H1 (cell line): Measurements from ENCODE around the gene IL13RA1. TPM values are rescaled to one million over a fixed set of nuclear protein-coding genes. Genes with fewer than 3 reads are reported as not detected.

Source experiments
- CTCF ChIA-PET: fragments of 300-600 bp; sonication (Branson Sonifier 250); formaldehyde crosslinking; loops from one replicate; lab custom pipeline; 2021; ENCODE audit not compliant: partially characterized antibody; lab: Charles Lee
- POLR2A ChIA-PET: fragments of 300-600 bp; sonication (Branson Sonifier 250); formaldehyde crosslinking; loops from one replicate; lab custom pipeline; 2021; ENCODE audit warnings: inconsistent platforms; ENCODE audit not compliant: partially characterized antibody; lab: Charles Lee
- DNase-seq, 2 experiments: peaks; one replicate each; pipeline versions ENCODE4 v3.0.0 to v3.0.0-alpha.2; 2010 to 2022; ENCODE audit warnings: low spot score in 2 of 2, low read depth in 1 of 2, mixed read lengths in 1 of 2
- FAIRE-seq: peaks from 2 replicates; lab custom pipeline; 2011; peaks lifted over from hg19 to GRCh38; lab: Jason Lieb, UNC
- H2AFZ ChIP-seq: 2 replicates; pipeline ENCODE4 v1.8.1; 2012; ENCODE audit warnings: low read length, inconsistent platforms
- H2AK5ac ChIP-seq: 2 replicates; pipeline ENCODE4 v1.6.1; 2013; ENCODE audit warnings: low read depth, low read length
- H2BK120ac ChIP-seq: replicated peaks from 2 replicates; pipeline ENCODE3; 2013; ENCODE audit warnings: low read depth, low read length, inconsistent platforms
- H2BK12ac ChIP-seq: 2 replicates; pipeline ENCODE4 v1.6.1; 2013; ENCODE audit warnings: low read depth, low read length
- H2BK15ac ChIP-seq: 2 replicates; pipeline ENCODE4 v1.6.1; 2013; ENCODE audit warnings: low read length
- H2BK20ac ChIP-seq: 2 replicates; pipeline ENCODE4 v1.6.1; 2013; ENCODE audit warnings: low read length
- H2BK5ac ChIP-seq: 2 replicates; pipeline ENCODE4 v1.6.1; 2013; ENCODE audit warnings: low read depth, low read length
- H3K14ac ChIP-seq: 2 replicates; pipeline ENCODE4 v1.6.1; 2013; ENCODE audit warnings: inconsistent platforms; ENCODE audit not compliant: insufficient read length
- H3K18ac ChIP-seq: 2 replicates; pipeline ENCODE4 v1.6.1; 2013; ENCODE audit warnings: low read length; ENCODE audit errors: extremely low read depth
- H3K23ac ChIP-seq: 2 replicates; pipeline ENCODE4 v1.6.1; 2013; ENCODE audit warnings: inconsistent platforms; ENCODE audit not compliant: insufficient read length
- H3K23me2 ChIP-seq: 2 replicates; pipeline ENCODE4 v1.6.1; 2013; ENCODE audit warnings: low read depth, low read length
- H3K27ac ChIP-seq: 2 replicates; pipeline ENCODE4 v1.6.1; 2011; ENCODE audit warnings: low read depth, low read length, inconsistent platforms
- H3K27me3 ChIP-seq, 4 experiments: replicated peaks in 1 of 4; 1 replicate in 1 of 4; 2 replicates in 3 of 4; pipeline versions ENCODE4 v1.6.1 to v1.8.1; 2011 to 2013; ENCODE audit warnings: low read length in 3 of 4, mild to moderate bottlenecking in 3 of 4, inconsistent platforms in 2 of 4, mixed read lengths in 2 of 4, moderate library complexity in 1 of 4; ENCODE audit not compliant: control insufficient read depth in 3 of 4, insufficient read depth in 3 of 4; ENCODE audit errors: extremely low read depth in 1 of 4
- H3K36me3 ChIP-seq, 4 experiments: 2 replicates each; pipeline versions ENCODE4 v1.6.1 to v1.8.1; 2011 to 2013; ENCODE audit warnings: mild to moderate bottlenecking in 4 of 4, low read length in 3 of 4, moderate library complexity in 2 of 4, control low read depth in 1 of 4, inconsistent platforms in 1 of 4; ENCODE audit not compliant: insufficient read depth in 4 of 4, control insufficient read depth in 2 of 4
- H3K4ac ChIP-seq: replicated peaks from 2 replicates; pipeline ENCODE3; 2013; ENCODE audit warnings: low read length, low read depth, mixed read lengths, inconsistent platforms; ENCODE audit not compliant: insufficient read length
- H3K4me1 ChIP-seq, 4 experiments: replicated peaks in 1 of 4; 1 replicate in 1 of 4; 2 replicates in 3 of 4; pipeline versions ENCODE4 v1.6.1 to v1.8.1; 2011 to 2013; ENCODE audit warnings: low read length in 3 of 4, inconsistent platforms in 2 of 4, mixed read lengths in 1 of 4; ENCODE audit not compliant: insufficient read depth in 4 of 4, control insufficient read depth in 3 of 4
- H3K4me2 ChIP-seq, 2 experiments: 2 replicates each; pipeline versions ENCODE4 v1.6.1 to v1.8.1; 2011 to 2013; ENCODE audit warnings: low read depth in 2 of 2, low read length in 2 of 2, control low read depth in 1 of 2, inconsistent platforms in 1 of 2, mild to moderate bottlenecking in 1 of 2; ENCODE audit not compliant: insufficient read depth in 1 of 2
- H3K4me3 ChIP-seq, 4 experiments: fragments of 200-600, 300-600 bp in 1 of 4; sonication (generic), shearing (Covaris generic), sonication (Bioruptor Twin) in 1 of 4; 2 replicates each; pipeline versions ENCODE4 v1.5.1 to v1.8.1; 2011 to 2016; ENCODE audit warnings: low read length in 4 of 4, low read depth in 3 of 4, control low read depth in 2 of 4, inconsistent platforms in 2 of 4, mild to moderate bottlenecking in 2 of 4, mixed read lengths in 1 of 4, moderate library complexity in 1 of 4; ENCODE audit not compliant: insufficient read depth in 2 of 4; ENCODE audit errors: extremely low read depth in 1 of 4
- H3K56ac ChIP-seq: replicated peaks from 2 replicates; pipeline ENCODE3; 2013; ENCODE audit warnings: low read depth, mild to moderate bottlenecking, mixed read lengths, low read length, inconsistent platforms; ENCODE audit not compliant: insufficient read length
- H3K79me1 ChIP-seq: 2 replicates; pipeline ENCODE4 v1.6.1; 2013; ENCODE audit warnings: low read depth, low read length, control low read depth
- H3K79me2 ChIP-seq, 2 experiments: 2 replicates each; pipeline versions ENCODE4 v1.6.1 to v1.8.1; 2012 to 2013; ENCODE audit warnings: low read length in 2 of 2, mild to moderate bottlenecking in 2 of 2, inconsistent platforms in 1 of 2; ENCODE audit not compliant: insufficient read depth in 2 of 2, control insufficient read depth in 1 of 2
- H3K9ac ChIP-seq, 4 experiments: replicated peaks in 1 of 4; 1 replicate in 1 of 4; 2 replicates in 3 of 4; pipeline versions ENCODE4 v1.6.1 to v1.8.1; 2011 to 2013; ENCODE audit warnings: low read depth in 3 of 4, low read length in 3 of 4, control low read depth in 2 of 4, mild to moderate bottlenecking in 2 of 4, moderate library complexity in 2 of 4, inconsistent platforms in 1 of 4; ENCODE audit errors: extremely low read depth in 1 of 4
- H3K9me3 ChIP-seq, 2 experiments: 2 replicates each; pipeline versions ENCODE4 v1.6.1 to v1.8.1; 2012 to 2013; ENCODE audit warnings: mild to moderate bottlenecking in 2 of 2, moderate library complexity in 2 of 2, control low read depth in 1 of 2, inconsistent platforms in 1 of 2, low read depth in 1 of 2, low read length in 1 of 2, mixed read lengths in 1 of 2; ENCODE audit not compliant: insufficient read depth in 2 of 2
- H4K20me1 ChIP-seq, 2 experiments: replicated peaks in 1 of 2; 2 replicates each; pipeline versions ENCODE3 to v1.8.1; 2011 to 2013; ENCODE audit warnings: inconsistent platforms in 2 of 2, low read length in 2 of 2, mild to moderate bottlenecking in 1 of 2; ENCODE audit not compliant: insufficient read depth in 2 of 2, control insufficient read depth in 1 of 2
- H4K5ac ChIP-seq: 2 replicates; pipeline ENCODE4 v1.6.1; 2013; ENCODE audit warnings: low read length, low read depth, mixed read lengths, inconsistent platforms; ENCODE audit not compliant: insufficient read length
- H4K8ac ChIP-seq: 2 replicates; pipeline ENCODE4 v1.8.0; 2013; ENCODE audit warnings: mild to moderate bottlenecking, moderate library complexity, low read length, inconsistent platforms; ENCODE audit not compliant: insufficient read depth; ENCODE audit errors: extremely low read depth
- H4K91ac ChIP-seq: replicated peaks from 2 replicates; pipeline ENCODE3; 2013; ENCODE audit warnings: low read length, mixed read lengths, inconsistent platforms; ENCODE audit not compliant: insufficient read length
- BACH1 ChIP-seq: IDR thresholded peaks from 2 replicates; pipeline ENCODE4 v1.6.1; 2012; ENCODE audit warnings: low read length, improper control_type of control experiment
- EGR1 ChIP-seq: IDR thresholded peaks from 2 replicates; pipeline ENCODE4 v1.6.1; 2011; ENCODE audit warnings: low read depth, low read length, borderline replicate concordance
- GABPA ChIP-seq: IDR thresholded peaks from 2 replicates; pipeline ENCODE4 v1.6.1; 2011; ENCODE audit warnings: mild to moderate bottlenecking, low read length, moderate library complexity, borderline replicate concordance; ENCODE audit not compliant: insufficient read depth
- NANOG ChIP-seq: IDR thresholded peaks from 2 replicates; pipeline ENCODE4 v1.6.1; 2011; ENCODE audit warnings: low read length, low read depth, mild to moderate bottlenecking, inconsistent platforms; ENCODE audit not compliant: insufficient read depth, poor library complexity, severe bottlenecking
- PHF8 ChIP-seq: fragments of 200-600 bp; sonication (generic); conservative IDR thresholded peaks from 2 replicates; pipeline ENCODE4 v1.7.1; 2012; ENCODE audit warnings: low read depth, mild to moderate bottlenecking, inconsistent platforms, low read length, moderate library complexity
- POLR2A ChIP-seq, 2 experiments: IDR thresholded peaks; 1 replicate in 1 of 2; 2 replicates in 1 of 2; pipeline ENCODE4 v1.6.1; 2011; ENCODE audit warnings: low read depth in 2 of 2, low read length in 2 of 2, mild to moderate bottlenecking in 2 of 2; ENCODE audit errors: control extremely low read depth in 1 of 2
- POLR2AphosphoS5 ChIP-seq: IDR thresholded peaks from 2 replicates; pipeline ENCODE4 v1.6.1; 2011; ENCODE audit warnings: low read depth, low read length
- RAD21 ChIP-seq, 2 experiments: IDR thresholded peaks in 1 of 2; conservative IDR thresholded peaks in 1 of 2; 2 replicates each; pipeline ENCODE4 v1.6.1; 2011; ENCODE audit warnings: low read depth in 2 of 2, low read length in 2 of 2, improper control_type of control experiment in 1 of 2, inconsistent platforms in 1 of 2, mild to moderate bottlenecking in 1 of 2, moderate library complexity in 1 of 2
- RNF2 ChIP-seq: fragments of 200-900, 300-1000 bp; sonication (generic); IDR thresholded peaks from 2 replicates; pipeline ENCODE4 v1.7.1; 2016; ENCODE audit warnings: borderline replicate concordance, low read depth, mild to moderate bottlenecking, antibody characterized with exemption, low read length; ENCODE audit not compliant: poor library complexity, severe bottlenecking; ENCODE audit errors: missing control alignments
- SP2 ChIP-seq: IDR thresholded peaks from 2 replicates; pipeline ENCODE4 v1.6.1; 2012; ENCODE audit warnings: mild to moderate bottlenecking, low read length, inconsistent platforms
- SUZ12 ChIP-seq: fragments of 200-600 bp; sonication (generic); IDR thresholded peaks from 2 replicates; pipeline ENCODE4 v1.6.1; 2012; ENCODE audit warnings: mild to moderate bottlenecking, inconsistent platforms, low read length, moderate library complexity, mixed read lengths
- TAF1 ChIP-seq: IDR thresholded peaks from 2 replicates; pipeline ENCODE4 v1.6.1; 2011; ENCODE audit warnings: mild to moderate bottlenecking, low read depth, low read length
- WGBS, 2 experiments: shearing (Covaris generic) in 1 of 2; methylation state at CpG; one replicate each; pipeline versions ENCODE4 v1.1.6 to v1.1.7; 2013 to 2015; ENCODE audit warnings: low lambda C conversion rate in 2 of 2, mixed read lengths in 2 of 2, inconsistent platforms in 1 of 2, low coverage in 1 of 2, missing lambda C conversion rate in 1 of 2; ENCODE audit not compliant: insufficient replicate concordance in 2 of 2, insufficient coverage in 1 of 2, insufficient read length in 1 of 2; ENCODE audit errors: extremely low coverage in 1 of 2, missing lambda C conversion rate in 1 of 2; 5-methylcytosine and 5-hydroxymethylcytosine counted together
- polyA plus RNA-seq, 7 experiments: library from polyadenylated mRNA; depleted of rRNA in 3 of 7; stranded (reverse) in 5 of 7; unstranded in 2 of 7; fragments of >200 nt in 5 of 7; fragments of 200-250 nt in 2 of 7; gene quantifications; 1 replicate in 5 of 7; 2 replicates in 1 of 7; 4 replicates in 1 of 7; pipeline versions ENCODE4 v1.2.1 to v1.2.3, GENCODE V29; 2011 to 2013; ENCODE audit warnings: missing spikeins in 2 of 7, mixed read lengths in 2 of 7
- total RNA-seq: library from RNA; stranded (reverse); fragmentation: NEBNext Ultra II Directional; extraction: Animal tissue kit (Norgen Biotek cat#: 25700); gene quantifications from 2 replicates; pipeline ENCODE4 v1.2.1, GENCODE V29; 2021
- TF ChIP-seq, protein P1 (sequence below): IDR thresholded peaks from 2 replicates; pipeline ENCODE4 v1.6.1; 2012; ENCODE audit warnings: inconsistent platforms

Gene IL13RA1
- total and polyA plus RNA-seq, 2 of the 8 experiments (the other 6 are each of a cell fraction or from before 2014, with no cell fraction given): 3.3 to 9.4 TPM

DNA sequence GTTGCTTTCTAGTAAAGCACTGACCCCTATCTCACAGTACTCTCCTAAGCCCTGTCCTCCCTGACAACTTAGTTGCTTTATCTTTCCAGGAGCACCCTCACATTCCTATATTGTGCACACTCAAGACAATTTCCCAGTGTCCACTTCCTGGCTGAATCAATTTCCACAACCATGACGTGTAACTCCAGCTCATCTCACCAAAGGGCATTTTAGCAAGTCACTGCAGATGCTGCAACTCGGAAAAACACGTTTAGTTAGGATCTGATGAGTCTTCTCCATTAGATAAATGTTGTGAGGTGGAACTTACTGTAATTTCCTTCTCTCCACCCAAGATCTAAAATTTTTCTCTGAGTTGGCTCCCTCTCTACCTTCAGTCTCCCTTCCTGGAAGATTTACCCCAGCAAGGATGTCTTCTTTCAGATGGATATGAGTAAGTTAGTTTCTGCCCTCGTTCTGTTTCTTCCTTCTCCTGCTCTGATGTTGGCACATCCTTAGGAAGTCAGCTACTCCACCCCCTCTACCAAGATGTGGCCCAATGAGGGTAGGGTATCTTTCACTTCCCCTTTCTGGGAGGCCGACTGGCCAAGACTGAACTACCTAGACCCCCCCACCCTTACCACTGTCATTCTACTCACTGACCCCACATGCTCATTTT is 28.8 kb upstream of the IL13RA1 start:
- Histone ChIP-seq H3K9me3 (no peaks in the 10 kb centered on the region), H3K4me1 (no peaks in the 10 kb centered on the region), H3K56ac (no peak overlapping the region), H3K4me2 (no peak overlapping the region), H3K27ac (no peak overlapping the region), H3K36me3 (no peaks in the 10 kb centered on the region), H2BK120ac (no peak overlapping the region), H4K20me1 (no peaks in the 10 kb centered on the region), H3K18ac (no peak overlapping the region), H3K4ac (no peak overlapping the region), H3K79me1 (no peaks in the 10 kb centered on the region), H4K91ac (no peak overlapping the region), H2BK20ac (no peak overlapping the region), H3K23me2 (no peaks in the 10 kb centered on the region), H2BK5ac (no peak overlapping the region), H3K27me3 (no peaks in the 10 kb centered on the region), H4K8ac (no peak overlapping the region), H3K23ac (no peak overlapping the region), H2AK5ac (no peak overlapping the region), H2BK12ac (no peak overlapping the region), H4K5ac (no peak overlapping the region), H3K14ac (no peak overlapping the region), H2AFZ (no peak overlapping the region), H3K4me3 (no peak overlapping the region), H3K79me2 (no peaks in the 10 kb centered on the region), H3K9ac (no peak overlapping the region), H2BK15ac (no peak overlapping the region)
- no peak for FAIRE-seq
- WGBS, 2 experiments: 91% methylated on average over 5 of the region's 5 CpGs; no CpG with 5 or more reads in 1 of the 2 experiments
- POLR2A ChIA-PET: no interaction called here
- no peak for TF ChIP-seq GABPA
- TF ChIP-seq BACH1: no peak
- TF ChIP-seq, protein P1, sequence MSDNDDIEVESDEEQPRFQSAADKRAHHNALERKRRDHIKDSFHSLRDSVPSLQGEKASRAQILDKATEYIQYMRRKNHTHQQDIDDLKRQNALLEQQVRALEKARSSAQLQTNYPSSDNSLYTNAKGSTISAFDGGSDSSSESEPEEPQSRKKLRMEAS: no peak
- TF ChIP-seq POLR2A (IDR thresholded peaks at IDR 0.05; ENCODE audit: control extremely low read depth in 1 of 2, low read depth in 2 of 2, low read length in 2 of 2): no peak
- no peak for TF ChIP-seq NANOG
- TF ChIP-seq TAF1: no peak
- TF ChIP-seq RNF2: no peak
- TF ChIP-seq POLR2AphosphoS5: no peak
- no peak for TF ChIP-seq SUZ12
- no peak for TF ChIP-seq SP2
- no peak for TF ChIP-seq RAD21 (IDR thresholded peaks at IDR 0.05 in 1 of 2, conservative IDR thresholded peaks at IDR 0.05 in 1 of 2; ENCODE audit: low read depth in 2 of 2, low read length in 2 of 2)
- TF ChIP-seq EGR1: no peak
- TF ChIP-seq PHF8: no peak
- CTCF ChIA-PET: no interaction called here
- DNase-seq: no peak
